CD4-positive, CD25-positive, alpha-beta regulatory T cell (primary cell): ENCODE measurements around the gene DPH6. TPM values are rescaled to one million over a fixed set of nuclear protein-coding genes. Genes with fewer than 3 reads are reported as not detected.

Experiments used
- ATAC-seq, 2 donors: fragments of 150-1000 bp; cut with Tn5 transposase; one replicate each; pipeline ENCODE4 v1.10.0; 2021; ENCODE audit warnings: low read depth in 2 of 2, moderate number of reproducible peaks in 2 of 2, moderate library complexity in 1 of 2
- DNase-seq, 3 donors: peaks; one replicate each; pipeline versions ENCODE4 v3.0.0 to v3.0.0-alpha.2; 2012 to 2022; ENCODE audit warnings: mixed read lengths in 1 of 3
- H3K27ac ChIP-seq: one replicate; pipeline ENCODE4 v1.7.0; 2013; ENCODE audit warnings: mild to moderate bottlenecking, low read length; ENCODE audit not compliant: insufficient read depth, poor library complexity, severe bottlenecking
- H3K27me3 ChIP-seq: one replicate; pipeline ENCODE4 v1.7.0; 2013; ENCODE audit warnings: low read length; ENCODE audit not compliant: control insufficient read depth, insufficient read depth
- H3K36me3 ChIP-seq: one replicate; pipeline ENCODE4 v1.7.0; 2013; ENCODE audit warnings: mild to moderate bottlenecking, low read length, moderate library complexity; ENCODE audit not compliant: control insufficient read depth, insufficient read depth
- H3K4me1 ChIP-seq: 2 replicates; pipeline ENCODE4 v1.7.0; 2013; ENCODE audit warnings: mild to moderate bottlenecking, low read length; ENCODE audit not compliant: insufficient read depth, control insufficient read depth, poor library complexity, severe bottlenecking
- H3K4me3 ChIP-seq: one replicate; pipeline ENCODE4 v1.7.0; 2013; ENCODE audit warnings: low read depth, mild to moderate bottlenecking, low read length, moderate library complexity
- H3K9me3 ChIP-seq, 2 experiments: 1 replicate in 1 of 2; 2 replicates in 1 of 2; pipeline ENCODE4 v1.7.0; 2013; ENCODE audit warnings: low read length in 2 of 2, mild to moderate bottlenecking in 1 of 2, moderate library complexity in 1 of 2; ENCODE audit not compliant: control insufficient read depth in 2 of 2
- H3K27ac Mint-ChIP-seq, 3 donors: one replicate each; pipeline ENCODE4 v1.8.0; 2020 to 2022; ENCODE audit warnings: mild to moderate bottlenecking in 3 of 3, mixed read lengths in 3 of 3, moderate library complexity in 2 of 3
- H3K27me3 Mint-ChIP-seq: one replicate; pipeline ENCODE4 v1.8.0; 2022; ENCODE audit warnings: mild to moderate bottlenecking, mixed read lengths
- H3K36me3 Mint-ChIP-seq: one replicate; pipeline ENCODE4 v1.8.0; 2020; ENCODE audit warnings: mixed read lengths
- H3K4me1 Mint-ChIP-seq, 4 donors: one replicate each; pipeline ENCODE4 v1.8.0; 2020 to 2022; ENCODE audit warnings: mixed read lengths in 4 of 4, mild to moderate bottlenecking in 1 of 4
- H3K4me3 Mint-ChIP-seq, 4 donors: one replicate each; pipeline ENCODE4 v1.8.0; 2020 to 2022; ENCODE audit warnings: mild to moderate bottlenecking in 4 of 4, mixed read lengths in 4 of 4, moderate library complexity in 3 of 4
- H3K9me3 Mint-ChIP-seq, 7 donors: one replicate each; pipeline ENCODE4 v1.8.0; 2020 to 2022; ENCODE audit warnings: mixed read lengths in 7 of 7, mild to moderate bottlenecking in 3 of 7, moderate library complexity in 2 of 7
- polyA plus RNA-seq, 4 donors: library from polyadenylated mRNA; unstranded; fragments of 300-500 nt; fragmentation: Illumina TruSeq; gene quantifications; one replicate each; pipeline ENCODE4 v1.2.3, GENCODE V29; 2021
- total RNA-seq: library from RNA; stranded (reverse); gene quantifications from one replicate; pipeline ENCODE4 v1.2.3, GENCODE V29; 2022

Gene DPH6
- total and polyA plus RNA-seq, 5 donors from 2014 or later = 13.4 to 33.7 (median 21.4) TPM

DNA sequence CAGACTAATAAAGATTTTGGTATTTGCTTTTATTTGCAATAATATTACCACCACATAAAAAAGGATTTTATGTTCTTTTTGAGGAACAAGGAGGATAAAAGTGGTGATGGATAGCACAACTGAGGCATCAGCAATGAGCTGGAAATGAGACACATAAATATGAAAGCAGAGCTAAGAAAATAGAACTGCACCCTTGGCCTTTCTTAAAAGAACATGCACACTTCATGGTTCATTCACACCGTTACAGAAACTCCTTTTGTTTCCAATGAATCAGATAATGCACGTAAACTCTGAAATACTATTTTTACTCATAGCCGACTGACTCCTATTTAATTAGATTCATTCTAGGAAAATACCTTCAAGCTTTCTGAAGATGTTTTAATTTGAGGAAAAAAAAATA lies 19.9 kb upstream of the DPH6 start:
- Mint-ChIP-seq H3K4me3 (no peak overlapping the region), H3K4me1 (no peaks in the 10 kb centered on the region), H3K27ac (no peak overlapping the region), H3K9me3 (peaks cover 0 to 1% (median 0%) of the 10 kb centered on the region in 7 donors), H3K36me3 (no peaks in the 10 kb centered on the region), H3K27me3 (peaks cover 10% of the 10 kb centered on the region)
- Histone ChIP-seq H3K27me3 (peaks cover 2% of the 10 kb centered on the region), H3K36me3 (no peaks in the 10 kb centered on the region), H3K4me3 (no peak overlapping the region), H3K4me1 (no peaks in the 10 kb centered on the region), H3K27ac (no peak overlapping the region), H3K9me3 (no peaks in the 10 kb centered on the region)
- DNase-seq = no peak
- no peak for ATAC-seq

DNA sequence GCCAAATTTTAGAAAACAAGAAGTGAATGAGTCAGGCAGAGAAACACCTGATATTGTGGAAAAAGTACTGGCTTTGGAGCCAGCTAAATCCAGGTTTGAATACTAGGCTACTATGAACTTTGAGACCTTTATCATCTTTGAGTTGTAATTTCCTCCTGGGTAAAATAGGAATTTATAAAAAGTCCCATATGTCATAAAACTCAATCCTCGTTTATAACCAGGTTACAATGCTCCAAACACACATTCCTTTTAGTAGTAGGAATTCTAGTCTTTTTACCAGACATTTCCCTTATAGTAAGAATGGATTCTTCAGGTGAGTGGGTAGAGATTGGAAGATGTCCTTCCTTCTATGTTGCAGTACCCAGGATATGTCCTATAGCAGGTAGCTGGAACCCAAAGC lies 16.7 kb upstream of the DPH6 start:
- H3K9me3 Mint-ChIP-seq = no peaks in the 10 kb centered on the region
- H3K36me3 Mint-ChIP-seq = no peaks in the 10 kb centered on the region
- H3K27me3 ChIP-seq = peaks cover 3% of the 10 kb centered on the region
- no peak for ATAC-seq
- H3K36me3 ChIP-seq = no peaks in the 10 kb centered on the region
- H3K4me1 Mint-ChIP-seq = no peaks in the 10 kb centered on the region
- H3K4me3 ChIP-seq = no peak overlapping the region
- no peak overlapping the region for H3K27ac ChIP-seq
- DNase-seq = no peak
- H3K9me3 ChIP-seq = no peaks in the 10 kb centered on the region
- H3K4me1 ChIP-seq = no peaks in the 10 kb centered on the region
- no peak overlapping the region for H3K27ac Mint-ChIP-seq
- peaks cover 15% of the 10 kb centered on the region for H3K27me3 Mint-ChIP-seq
- H3K4me3 Mint-ChIP-seq = no peak overlapping the region

DNA sequence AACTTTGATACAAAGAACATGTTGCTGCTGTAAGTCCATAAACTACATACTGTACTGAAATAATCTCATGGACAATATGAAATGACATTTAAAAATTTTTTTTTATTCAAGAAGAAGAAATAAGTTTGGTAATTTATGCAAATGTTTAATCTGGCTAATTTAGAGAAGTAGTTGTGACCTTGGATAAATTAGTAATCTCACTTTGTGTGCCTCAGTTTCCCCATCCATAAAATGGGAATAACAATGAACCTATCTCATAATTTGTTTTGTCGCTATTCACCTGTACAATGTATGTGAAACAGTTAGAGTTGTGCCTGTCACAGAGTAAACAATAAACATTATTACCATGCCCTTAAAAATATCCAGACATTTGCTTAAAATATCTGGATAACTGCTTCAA lies 15.3 kb upstream of the DPH6 start:
- Histone ChIP-seq H3K4me1 (no peaks in the 10 kb centered on the region), H3K4me3 (no peak overlapping the region), H3K27ac (no peak overlapping the region), H3K9me3 (no peaks in the 10 kb centered on the region), H3K27me3 (peaks cover 3% of the 10 kb centered on the region), H3K36me3 (no peaks in the 10 kb centered on the region)
- H3K27me3 Mint-ChIP-seq = peaks cover 20% of the 10 kb centered on the region
- no peak overlapping the region for H3K4me3 Mint-ChIP-seq
- no peaks in the 10 kb centered on the region for H3K9me3 Mint-ChIP-seq
- DNase-seq (no peak), ATAC-seq (no peak)
- H3K36me3 Mint-ChIP-seq = no peaks in the 10 kb centered on the region
- no peak overlapping the region for H3K27ac Mint-ChIP-seq
- no peaks in the 10 kb centered on the region for H3K4me1 Mint-ChIP-seq

DNA sequence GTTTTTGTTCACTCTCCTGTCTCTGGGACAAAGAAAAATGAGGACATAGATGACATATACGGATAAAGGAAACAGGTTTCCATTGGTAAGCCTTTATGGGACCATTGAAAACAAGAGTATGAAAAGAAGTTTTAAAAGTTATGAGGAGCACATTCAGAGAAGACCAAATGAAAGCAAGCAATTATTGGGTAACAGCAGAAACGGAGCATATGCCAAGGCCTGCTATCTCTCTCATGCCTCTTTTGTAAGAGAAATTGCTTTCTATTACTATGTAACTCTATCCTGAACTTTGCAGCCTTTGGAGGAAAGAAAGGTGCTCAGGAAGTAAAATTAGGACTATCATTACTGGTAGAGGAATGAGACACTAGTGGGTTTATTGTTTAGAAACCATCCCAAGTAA lies 14.9 kb upstream of the DPH6 start:
- no peak overlapping the region for H3K27ac Mint-ChIP-seq
- Histone ChIP-seq H3K36me3 (no peaks in the 10 kb centered on the region), H3K27ac (no peak overlapping the region), H3K4me3 (no peak overlapping the region), H3K4me1 (no peaks in the 10 kb centered on the region), H3K9me3 (no peaks in the 10 kb centered on the region), H3K27me3 (peaks cover 3% of the 10 kb centered on the region)
- ATAC-seq (no peak), DNase-seq (no peak)
- peaks cover 20% of the 10 kb centered on the region for H3K27me3 Mint-ChIP-seq
- no peaks in the 10 kb centered on the region for H3K4me1 Mint-ChIP-seq
- no peak overlapping the region for H3K4me3 Mint-ChIP-seq
- H3K36me3 Mint-ChIP-seq = no peaks in the 10 kb centered on the region
- no peaks in the 10 kb centered on the region for H3K9me3 Mint-ChIP-seq

DNA sequence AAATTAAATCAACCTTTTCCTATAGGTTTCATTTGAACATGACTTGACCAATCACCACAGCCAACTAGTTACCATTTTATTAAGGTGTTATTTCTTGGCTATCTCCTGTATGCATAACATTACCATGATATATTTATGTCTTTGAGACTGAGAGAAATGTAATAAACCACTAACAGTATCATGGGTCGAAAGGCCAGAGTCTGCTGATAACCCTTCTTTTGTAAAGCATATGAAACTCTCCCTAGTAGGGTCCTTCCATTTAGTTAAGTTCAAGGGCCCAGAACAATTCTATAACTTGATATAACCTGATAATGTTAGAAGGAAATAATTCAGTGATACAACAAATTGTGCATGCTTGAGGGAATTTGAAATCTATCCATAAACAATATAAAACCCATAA lies 14.3 kb upstream of the DPH6 start:
- no peak overlapping the region for H3K4me3 ChIP-seq
- peaks cover 3% of the 10 kb centered on the region for H3K27me3 ChIP-seq
- no peaks in the 10 kb centered on the region for H3K9me3 Mint-ChIP-seq
- H3K4me3 Mint-ChIP-seq = no peak overlapping the region
- no peak overlapping the region for H3K27ac ChIP-seq
- no peaks in the 10 kb centered on the region for H3K36me3 ChIP-seq
- ATAC-seq (no peak), DNase-seq (no peak)
- no peaks in the 10 kb centered on the region for H3K36me3 Mint-ChIP-seq
- no peaks in the 10 kb centered on the region for H3K4me1 Mint-ChIP-seq
- no peak overlapping the region for H3K27ac Mint-ChIP-seq
- no peaks in the 10 kb centered on the region for H3K9me3 ChIP-seq
- H3K27me3 Mint-ChIP-seq = peaks cover 17% of the 10 kb centered on the region
- no peaks in the 10 kb centered on the region for H3K4me1 ChIP-seq

DNA sequence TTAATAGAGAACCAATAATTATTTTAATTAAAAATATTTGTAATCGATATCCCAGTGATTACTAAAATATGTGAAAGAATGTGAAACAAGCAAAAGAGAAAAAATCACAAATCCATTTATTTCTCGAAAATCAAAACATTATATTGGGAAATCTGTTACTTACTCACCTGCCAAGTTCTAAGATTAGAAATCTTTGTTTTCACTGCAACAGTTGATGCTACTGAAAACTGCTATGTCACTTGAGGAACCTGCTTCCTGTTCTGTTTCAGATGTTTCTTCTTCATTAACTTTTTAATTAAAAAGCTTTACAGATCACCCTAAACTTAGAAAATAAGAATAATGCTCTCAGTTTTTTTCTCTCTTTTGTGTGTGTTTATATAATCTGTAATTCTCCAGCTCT lies 13.7 kb upstream of the DPH6 start:
- Histone ChIP-seq H3K4me1 (no peaks in the 10 kb centered on the region), H3K9me3 (no peaks in the 10 kb centered on the region), H3K4me3 (no peak overlapping the region), H3K27ac (no peak overlapping the region), H3K27me3 (peaks cover 3% of the 10 kb centered on the region), H3K36me3 (no peaks in the 10 kb centered on the region)
- Mint-ChIP-seq H3K27ac (no peak overlapping the region), H3K4me1 (no peaks in the 10 kb centered on the region), H3K27me3 (peaks cover 17% of the 10 kb centered on the region), H3K4me3 (no peak overlapping the region), H3K36me3 (no peaks in the 10 kb centered on the region), H3K9me3 (no peaks in the 10 kb centered on the region)
- DNase-seq (no peak), ATAC-seq (no peak)

DNA sequence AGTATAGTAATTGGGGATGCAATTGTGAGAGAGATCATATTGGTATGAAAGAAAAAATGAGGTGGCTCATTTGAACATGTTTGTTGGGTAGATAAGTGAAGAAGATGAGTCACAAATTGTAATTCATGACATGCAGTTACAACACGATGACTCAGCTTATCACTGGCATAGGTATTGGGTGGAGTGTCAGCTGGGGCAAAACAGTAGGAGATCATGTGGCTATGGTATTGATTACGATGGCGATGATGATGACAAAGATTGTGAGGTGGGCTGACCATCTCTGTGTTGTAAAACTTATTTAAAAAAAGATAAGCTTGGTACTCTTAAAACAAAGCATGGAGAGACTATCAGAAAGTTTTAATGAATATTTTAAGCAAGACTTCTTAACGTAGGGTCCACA lies 11.6 kb upstream of the DPH6 start:
- H3K9me3 ChIP-seq = no peaks in the 10 kb centered on the region
- no peak overlapping the region for H3K4me3 Mint-ChIP-seq

DNA sequence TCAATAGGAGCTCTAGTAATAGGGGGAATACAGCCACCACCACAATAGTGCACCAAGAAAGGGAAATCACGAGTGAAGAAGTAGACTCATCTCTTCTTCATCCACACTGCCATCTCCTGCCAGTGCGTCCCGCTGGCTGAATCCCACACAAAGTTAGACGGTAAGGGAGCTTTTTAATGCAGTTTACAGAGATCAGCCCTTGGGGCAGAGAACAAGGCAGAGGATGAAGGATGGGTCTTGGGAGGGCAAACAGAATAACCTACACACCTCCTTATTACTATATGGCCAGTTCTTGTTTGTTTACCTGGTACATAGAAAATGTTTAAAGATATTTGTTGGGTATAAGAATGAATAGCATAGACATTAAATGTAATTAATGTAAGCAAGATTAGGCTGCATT lies 11.0 kb upstream of the DPH6 start:
- Mint-ChIP-seq H3K4me3 (no peak overlapping the region), H3K9me3 (no peaks in the 10 kb centered on the region), H3K36me3 (no peaks in the 10 kb centered on the region), H3K27ac (no peak overlapping the region), H3K27me3 (peaks cover 17% of the 10 kb centered on the region), H3K4me1 (no peaks in the 10 kb centered on the region)
- Histone ChIP-seq H3K36me3 (no peaks in the 10 kb centered on the region), H3K4me3 (no peak overlapping the region), H3K27me3 (peaks cover 3% of the 10 kb centered on the region), H3K9me3 (no peaks in the 10 kb centered on the region), H3K4me1 (no peaks in the 10 kb centered on the region), H3K27ac (no peak overlapping the region)
- ATAC-seq = no peak
- DNase-seq = no peak

More for the DNA sequence above, 11.6 kb upstream of the DPH6 start:
- DNase-seq (no peak), ATAC-seq (no peak)
- Mint-ChIP-seq H3K27me3 (peaks cover 17% of the 10 kb centered on the region), H3K36me3 (no peaks in the 10 kb centered on the region), H3K27ac (no peak overlapping the region), H3K4me1 (no peaks in the 10 kb centered on the region), H3K9me3 (no peaks in the 10 kb centered on the region)
- Histone ChIP-seq H3K4me1 (no peaks in the 10 kb centered on the region), H3K4me3 (no peak overlapping the region), H3K27me3 (peaks cover 3% of the 10 kb centered on the region), H3K27ac (no peak overlapping the region), H3K36me3 (no peaks in the 10 kb centered on the region)
